GF-D8 (cell line): ENCODE data around the gene CWC27.
"Not testable (repeated sequence)": the region's sequence is repeated elsewhere in the genome, so short reads cannot be mapped to it uniquely, and the experiment has no call there.

Source experiments
- DNase-seq: peaks from one replicate; lab custom pipeline; 2025; lab: John Stamatoyannopoulos, UW

Gene CWC27

GRCh38 chr5:64923151-64923685 is 154.5 kb downstream of the CWC27 start:
- DNase-seq, result no peak

GRCh38 chr5:64925123-64925522 is 156.4 kb downstream of the CWC27 start:
- no peak for DNase-seq

- no peak for DNase-seq
Measured at GRCh38 chr5:64929833-64930232, 161.1 kb downstream of the CWC27 start.

- DNase-seq, result no peak
Measured at GRCh38 chr5:64930672-64931318, 162.1 kb downstream of the CWC27 start.

- not testable (repeated sequence) for DNase-seq
Measured at GRCh38 chr5:64939422-64939771, 170.7 kb downstream of the CWC27 start.

GRCh38 chr5:64939772-64940510 is 171.2 kb downstream of the CWC27 start:
- no peak for DNase-seq

- DNase-seq, result no peak
Measured at GRCh38 chr5:64942460-64942859, 173.7 kb downstream of the CWC27 start.

GRCh38 chr5:64944868-64945267 is 176.1 kb downstream of the CWC27 start:
- no peak for DNase-seq

GRCh38 chr5:64947031-64947430 is 178.3 kb downstream of the CWC27 start:
- no peak for DNase-seq

GRCh38 chr5:64947801-64948200 is 179.1 kb downstream of the CWC27 start:
- DNase-seq, result no peak

GRCh38 chr5:64949331-64949730 is 180.6 kb downstream of the CWC27 start:
- DNase-seq, result no peak

GRCh38 chr5:64952951-64953673 is 184.4 kb downstream of the CWC27 start:
- peak; percentile 25 for DNase-seq

GRCh38 chr5:64954518-64954917 is 185.8 kb downstream of the CWC27 start:
- DNase-seq, result no peak

GRCh38 chr5:64958757-64959391 is 190.1 kb downstream of the CWC27 start:
- DNase-seq, result no peak

GRCh38 chr5:64963278-64963677 is 194.5 kb downstream of the CWC27 start:
- DNase-seq, result no peak

GRCh38 chr5:64968591-64969110 is 199.9 kb downstream of the CWC27 start:
- no peak for DNase-seq

- DNase-seq, result no peak
Measured at GRCh38 chr5:64969578-64969977, 200.8 kb downstream of the CWC27 start.

- DNase-seq, result no peak
Measured at GRCh38 chr5:64971513-64971912, 202.8 kb downstream of the CWC27 start.

GRCh38 chr5:64971990-64972389 is 203.3 kb downstream of the CWC27 start:
- DNase-seq, result no peak

- DNase-seq, result no peak
Measured at GRCh38 chr5:64972591-64972990, 203.9 kb downstream of the CWC27 start.

GRCh38 chr5:64973215-64973614 is 204.5 kb downstream of the CWC27 start:
- no peak for DNase-seq

GRCh38 chr5:64977779-64978178 is 209.0 kb downstream of the CWC27 start:
- DNase-seq, result no peak
